Measurements from ENCODE around the gene NPC1. TPM values are rescaled to one million over a fixed set of nuclear protein-coding genes. Genes with fewer than 3 reads are reported as not detected.
"Not testable (repeated sequence)": the region's sequence is repeated elsewhere in the genome, so short reads cannot be mapped to it uniquely, and the experiment has no call there.

Gene NPC1
- polyA plus RNA-seq, 1 donor (not counting 4 experiments of a cell fraction or from before 2014, with no cell fraction given) = 49.9 TPM

DNA sequence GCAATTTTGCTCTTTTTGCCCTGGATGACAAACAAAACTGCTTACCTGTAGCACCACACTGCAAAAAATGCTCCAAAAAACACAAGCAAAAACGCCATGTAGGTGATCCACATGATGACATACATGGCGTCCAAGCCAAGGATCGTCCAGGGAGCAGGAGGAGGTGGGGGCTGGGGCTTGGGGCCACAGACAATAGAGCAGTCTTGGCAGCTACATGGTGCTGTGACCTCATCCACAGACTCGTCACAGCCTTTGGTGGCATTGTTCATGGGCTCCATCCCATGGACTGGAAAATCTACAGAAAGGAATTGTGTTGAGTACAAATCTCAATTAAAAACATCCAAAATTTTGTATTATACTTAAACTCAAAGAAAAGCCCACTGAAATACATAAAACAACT lies 26.1 kb downstream of the NPC1 start:
- Histone ChIP-seq H3K36me3 (ENCODE audit: control insufficient read depth in 2 of 2, extremely low read depth in 1 of 2, insufficient read depth in 2 of 2, low read length in 2 of 2) (peaks cover 26 to 70% of the 10 kb centered on the region in 2 experiments), H3K9me1 (ENCODE audit: control insufficient read depth, extremely low read depth, insufficient read depth, low read length) (no peaks in the 10 kb centered on the region), H3K27me3 (ENCODE audit: control insufficient read depth, extremely low read depth, insufficient read depth, low read length) (no peaks in the 10 kb centered on the region), H3K4me2 (ENCODE audit: control insufficient read depth, extremely low read depth, insufficient read depth, low read depth, low read length) (no peak overlapping the region), H3K27ac (ENCODE audit: control insufficient read depth, insufficient read depth, low read length) (no peak overlapping the region), H3K4me3 (ENCODE audit: control insufficient read depth in 2 of 3, extremely low read depth in 1 of 3, insufficient read depth in 2 of 3, low read depth in 1 of 3, low read length in 3 of 3) (no peak overlapping the region), H3K9me3 (ENCODE audit: control insufficient read depth, low read depth, low read length) (no peaks in the 10 kb centered on the region), H3K4me1 (ENCODE audit: control insufficient read depth, extremely low read depth, insufficient read depth, low read length) (no peaks in the 10 kb centered on the region), H4K20me1 (ENCODE audit: control insufficient read depth, extremely low read depth, insufficient read depth, low read length) (no peaks in the 10 kb centered on the region), H2AFZ (ENCODE audit: control insufficient read depth, low read length) (no peak overlapping the region), H3K79me2 (ENCODE audit: control insufficient read depth, insufficient read depth, low read length) (peaks cover 2% of the 10 kb centered on the region), H3K9ac (ENCODE audit: control insufficient read depth, extremely low read depth, insufficient read depth, low read length) (no peak overlapping the region)
- TF ChIP-seq, protein P1, sequence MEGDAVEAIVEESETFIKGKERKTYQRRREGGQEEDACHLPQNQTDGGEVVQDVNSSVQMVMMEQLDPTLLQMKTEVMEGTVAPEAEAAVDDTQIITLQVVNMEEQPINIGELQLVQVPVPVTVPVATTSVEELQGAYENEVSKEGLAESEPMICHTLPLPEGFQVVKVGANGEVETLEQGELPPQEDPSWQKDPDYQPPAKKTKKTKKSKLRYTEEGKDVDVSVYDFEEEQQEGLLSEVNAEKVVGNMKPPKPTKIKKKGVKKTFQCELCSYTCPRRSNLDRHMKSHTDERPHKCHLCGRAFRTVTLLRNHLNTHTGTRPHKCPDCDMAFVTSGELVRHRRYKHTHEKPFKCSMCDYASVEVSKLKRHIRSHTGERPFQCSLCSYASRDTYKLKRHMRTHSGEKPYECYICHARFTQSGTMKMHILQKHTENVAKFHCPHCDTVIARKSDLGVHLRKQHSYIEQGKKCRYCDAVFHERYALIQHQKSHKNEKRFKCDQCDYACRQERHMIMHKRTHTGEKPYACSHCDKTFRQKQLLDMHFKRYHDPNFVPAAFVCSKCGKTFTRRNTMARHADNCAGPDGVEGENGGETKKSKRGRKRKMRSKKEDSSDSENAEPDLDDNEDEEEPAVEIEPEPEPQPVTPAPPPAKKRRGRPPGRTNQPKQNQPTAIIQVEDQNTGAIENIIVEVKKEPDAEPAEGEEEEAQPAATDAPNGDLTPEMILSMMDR (optimal IDR thresholded peaks at IDR 0.05 in 1 of 3, IDR thresholded peaks at IDR 0.05 in 1 of 3, conservative IDR thresholded peaks at IDR 0.05 in 1 of 3; ENCODE audit: extremely low read depth in 1 of 3, insufficient read depth in 2 of 3, low read length in 3 of 3) = no peak
- TF ChIP-seq EZH2 (IDR thresholded peaks at IDR 0.05; ENCODE audit: low read length) = no peak
- DNase-seq (ENCODE audit: low read depth, low spot score) (no peak), FAIRE-seq (no peak)
- dilution Hi-C loops (cut with MboI; ENCODE audit: extremely low pct_ligation_motif_present, low sequenced_read_pairs) = no loop called here

DNA sequence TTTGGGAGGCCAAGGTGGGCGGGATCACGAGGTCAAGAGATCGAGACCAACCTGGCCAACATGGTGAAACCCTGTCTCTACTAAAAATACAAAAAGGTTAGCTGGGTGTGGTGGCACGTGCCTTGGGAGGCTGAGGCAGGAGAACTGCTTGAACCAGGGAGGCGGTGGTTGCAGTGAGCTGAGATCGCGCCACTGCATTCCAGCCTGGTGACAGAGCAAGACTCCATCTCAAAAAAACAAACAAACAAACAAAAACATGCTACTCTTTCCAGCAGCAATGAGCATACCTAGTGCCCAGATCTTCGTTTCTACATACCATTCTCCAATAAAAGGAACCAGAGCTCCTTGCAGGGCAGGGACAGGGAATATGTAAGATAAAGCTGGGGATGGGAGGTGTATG lies 28.8 kb downstream of the NPC1 start:
- dilution Hi-C loops (cut with MboI; ENCODE audit: extremely low pct_ligation_motif_present, low sequenced_read_pairs); H3K4me1 ChIP-seq (ENCODE audit: control insufficient read depth, extremely low read depth, insufficient read depth, low read length); H3K4me3 ChIP-seq (ENCODE audit: control insufficient read depth in 2 of 3, extremely low read depth in 1 of 3, insufficient read depth in 2 of 3, low read depth in 1 of 3, low read length in 3 of 3); H3K27ac ChIP-seq (ENCODE audit: control insufficient read depth, insufficient read depth, low read length); H2AFZ ChIP-seq (ENCODE audit: control insufficient read depth, low read length); H3K27me3 ChIP-seq (ENCODE audit: control insufficient read depth, extremely low read depth, insufficient read depth, low read length); H4K20me1 ChIP-seq (ENCODE audit: control insufficient read depth, extremely low read depth, insufficient read depth, low read length); DNase-seq (ENCODE audit: low read depth, low spot score); H3K9me3 ChIP-seq (ENCODE audit: control insufficient read depth, low read depth, low read length); H3K9ac ChIP-seq (ENCODE audit: control insufficient read depth, extremely low read depth, insufficient read depth, low read length); H3K79me2 ChIP-seq (ENCODE audit: control insufficient read depth, insufficient read depth, low read length); H3K9me1 ChIP-seq (ENCODE audit: control insufficient read depth, extremely low read depth, insufficient read depth, low read length); H3K4me2 ChIP-seq (ENCODE audit: control insufficient read depth, extremely low read depth, insufficient read depth, low read depth, low read length); FAIRE-seq: not testable (repeated sequence)
- peaks cover 42 to 79% of the 10 kb centered on the region in 2 experiments for H3K36me3 ChIP-seq (ENCODE audit: control insufficient read depth in 2 of 2, extremely low read depth in 1 of 2, insufficient read depth in 2 of 2, low read length in 2 of 2)

DNA sequence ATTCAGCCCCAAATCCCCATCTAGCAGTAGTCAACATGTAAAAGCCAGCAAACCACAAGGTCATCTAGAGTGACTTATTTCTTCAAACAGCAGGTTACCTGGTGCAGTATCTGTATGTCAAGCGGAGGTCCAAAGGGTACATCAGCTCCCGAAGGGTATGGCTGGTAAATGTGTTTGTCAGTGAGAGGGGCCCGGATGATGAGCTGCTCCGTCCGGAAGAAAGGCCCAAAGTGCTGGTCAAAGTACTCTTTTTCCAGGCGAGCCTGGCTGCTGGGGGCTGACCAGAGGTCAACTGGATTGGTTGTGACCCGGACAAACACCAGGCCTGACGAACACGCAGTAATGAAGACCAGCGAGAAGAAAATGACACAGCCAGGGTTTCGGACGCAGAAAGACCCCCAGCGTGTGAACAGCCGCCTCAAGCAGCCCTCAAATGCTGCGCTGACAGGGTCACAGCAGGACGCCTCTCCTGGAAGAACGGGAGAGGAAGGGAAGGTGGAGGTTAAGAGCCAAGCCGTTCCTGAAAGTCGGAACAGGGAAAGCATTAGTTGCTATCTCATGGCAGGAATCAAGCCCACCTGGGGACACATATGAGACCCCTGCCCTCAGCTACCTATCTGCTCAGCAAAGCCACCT lies 30.0 kb downstream of the NPC1 start:
- Histone ChIP-seq H3K9me3 (ENCODE audit: control insufficient read depth, low read depth, low read length) (no peaks in the 10 kb centered on the region), H3K27me3 (ENCODE audit: control insufficient read depth, extremely low read depth, insufficient read depth, low read length) (no peaks in the 10 kb centered on the region), H2AFZ (ENCODE audit: control insufficient read depth, low read length) (no peak overlapping the region), H3K4me1 (ENCODE audit: control insufficient read depth, extremely low read depth, insufficient read depth, low read length) (no peaks in the 10 kb centered on the region), H4K20me1 (ENCODE audit: control insufficient read depth, extremely low read depth, insufficient read depth, low read length) (no peaks in the 10 kb centered on the region), H3K27ac (ENCODE audit: control insufficient read depth, insufficient read depth, low read length) (no peak overlapping the region), H3K9ac (ENCODE audit: control insufficient read depth, extremely low read depth, insufficient read depth, low read length) (no peak overlapping the region), H3K79me2 (ENCODE audit: control insufficient read depth, insufficient read depth, low read length) (peaks cover 4% of the 10 kb centered on the region), H3K36me3 (ENCODE audit: control insufficient read depth in 2 of 2, extremely low read depth in 1 of 2, insufficient read depth in 2 of 2, low read length in 2 of 2) (peaks cover 48 to 82% of the 10 kb centered on the region in 2 experiments), H3K4me3 (ENCODE audit: control insufficient read depth in 2 of 3, extremely low read depth in 1 of 3, insufficient read depth in 2 of 3, low read depth in 1 of 3, low read length in 3 of 3) (no peak overlapping the region), H3K4me2 (ENCODE audit: control insufficient read depth, extremely low read depth, insufficient read depth, low read depth, low read length) (no peak overlapping the region), H3K9me1 (ENCODE audit: control insufficient read depth, extremely low read depth, insufficient read depth, low read length) (no peaks in the 10 kb centered on the region)
- FAIRE-seq (no peak), DNase-seq (ENCODE audit: low read depth, low spot score) (no peak)
- no peak for TF ChIP-seq EZH2 (IDR thresholded peaks at IDR 0.05; ENCODE audit: low read length)
- TF ChIP-seq, protein P1 (optimal IDR thresholded peaks at IDR 0.05 in 1 of 3, IDR thresholded peaks at IDR 0.05 in 1 of 3, conservative IDR thresholded peaks at IDR 0.05 in 1 of 3; ENCODE audit: extremely low read depth in 1 of 3, insufficient read depth in 2 of 3, low read length in 3 of 3) = no peak
- dilution Hi-C loops (cut with MboI; ENCODE audit: extremely low pct_ligation_motif_present, low sequenced_read_pairs) = no loop called here
